Activated T-cell treated with anti-CD3 and anti-CD28 coated beads, Interleukin-2, amount 50 U/mL, for 24 hours (primary cell): ENCODE measurements around the gene TTLL7.

ENCODE experiments used
- DNase-seq: peaks from one replicate; pipeline ENCODE4 v3.0.0-alpha.2; 2020
- H3K27ac Mint-ChIP-seq: 2 replicates; pipeline ENCODE4 v1.8.0; 2020; ENCODE audit warnings: mild to moderate bottlenecking, mixed read lengths
- H3K27me3 Mint-ChIP-seq: 2 replicates; pipeline ENCODE4 v1.8.0; 2020; ENCODE audit warnings: mixed read lengths
- H3K36me3 Mint-ChIP-seq: 2 replicates; pipeline ENCODE4 v1.8.0; 2020; ENCODE audit warnings: low read depth, mixed read lengths
- H3K4me1 Mint-ChIP-seq: 2 replicates; pipeline ENCODE4 v1.8.0; 2020; ENCODE audit warnings: low read depth, mixed read lengths
- H3K4me3 Mint-ChIP-seq: 2 replicates; pipeline ENCODE4 v1.8.0; 2020; ENCODE audit warnings: mild to moderate bottlenecking, moderate library complexity, mixed read lengths
- H3K9me3 Mint-ChIP-seq: 2 replicates; pipeline ENCODE4 v1.8.0; 2020; ENCODE audit warnings: mixed read lengths

Gene TTLL7

GRCh38 chr1:83854456-83854855, 144.5 kb downstream of the TTLL7 start:
- Mint-ChIP-seq H3K9me3 (no peaks in the 10 kb centered on the region), H3K4me3 (no peak overlapping the region), H3K4me1 (peaks cover 12% of the 10 kb centered on the region), H3K27ac (no peak overlapping the region), H3K36me3 (no peaks in the 10 kb centered on the region), H3K27me3 (no peaks in the 10 kb centered on the region)
- no peak for DNase-seq

GRCh38 chr1:83850834-83851233, 148.1 kb downstream of the TTLL7 start:
- H3K4me3 Mint-ChIP-seq, result no peak overlapping the region
- H3K9me3 Mint-ChIP-seq, result no peaks in the 10 kb centered on the region
- no peak overlapping the region for H3K27ac Mint-ChIP-seq
- no peaks in the 10 kb centered on the region for H3K36me3 Mint-ChIP-seq
- H3K27me3 Mint-ChIP-seq, result no peaks in the 10 kb centered on the region
- H3K4me1 Mint-ChIP-seq, result peaks cover 9% of the 10 kb centered on the region
- DNase-seq, result no peak

DNA sequence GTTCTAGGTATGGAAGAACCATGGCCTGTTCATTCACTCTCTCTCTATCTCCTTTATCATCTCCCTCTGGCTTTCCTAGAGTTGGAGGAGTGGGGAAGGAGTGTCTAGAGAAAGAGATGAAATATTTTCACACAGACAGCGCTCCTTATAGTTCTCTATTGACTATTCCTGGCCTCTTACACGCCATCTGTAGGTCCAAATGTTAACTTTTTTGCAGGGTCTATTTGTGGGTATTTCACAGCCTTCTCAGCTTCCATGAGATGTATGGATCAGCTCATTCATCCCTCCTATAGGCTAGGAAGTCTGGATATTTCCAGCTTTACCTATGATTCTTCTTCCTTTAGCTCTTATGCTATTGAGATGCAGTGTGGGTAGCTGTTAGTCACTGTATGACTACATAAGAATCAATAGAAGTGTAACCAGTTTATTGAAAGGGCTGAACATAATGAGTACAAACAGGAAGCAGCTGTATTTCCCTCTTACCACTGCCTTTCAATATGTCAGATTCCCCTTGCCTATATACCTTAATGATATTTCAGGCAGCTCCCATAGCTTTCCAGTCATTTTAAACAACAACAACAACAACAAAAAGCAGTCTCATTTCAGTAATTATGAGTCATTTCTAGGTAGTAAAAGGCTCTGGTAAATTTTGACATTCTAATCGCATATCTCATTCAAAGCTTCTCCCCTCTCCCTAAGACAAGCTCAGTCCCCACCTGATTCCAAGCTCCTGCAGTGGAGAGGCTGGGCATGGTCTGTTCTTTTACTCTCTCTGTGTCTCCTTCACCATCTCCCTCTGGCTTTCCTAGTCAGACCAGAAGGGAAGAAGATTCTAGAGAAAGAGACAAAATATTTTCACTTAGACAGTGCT, 149.5 kb downstream of the TTLL7 start:
- Mint-ChIP-seq H3K27ac (no peak overlapping the region), H3K4me1 (peaks cover 9% of the 10 kb centered on the region), H3K27me3 (no peaks in the 10 kb centered on the region)

DNA sequence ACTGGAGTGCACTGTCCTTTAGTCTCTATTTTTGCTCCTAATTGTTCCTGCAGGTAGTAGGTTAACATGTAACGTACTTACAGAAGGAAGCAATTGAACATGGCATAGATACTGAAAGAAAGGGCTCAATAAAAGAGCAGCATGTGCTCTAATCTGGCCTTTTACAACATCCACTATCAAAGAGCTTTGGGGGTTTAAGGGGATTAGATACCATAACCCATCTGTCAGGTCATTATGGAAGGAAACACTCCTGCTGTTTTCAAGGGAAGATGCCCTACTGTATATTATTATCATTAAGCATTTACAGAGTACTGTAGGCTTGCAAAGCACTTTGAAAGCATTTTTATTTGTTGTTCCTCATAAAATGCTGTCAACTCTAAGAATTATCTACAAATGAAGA, 152.8 kb downstream of the TTLL7 start:
- Mint-ChIP-seq H3K4me1 (peaks cover 9% of the 10 kb centered on the region), H3K27me3 (no peaks in the 10 kb centered on the region), H3K27ac (no peak overlapping the region), H3K36me3 (no peaks in the 10 kb centered on the region), H3K4me3 (no peak overlapping the region), H3K9me3 (no peaks in the 10 kb centered on the region)
- no peak for DNase-seq

More for the DNA sequence above, 149.5 kb downstream of the TTLL7 start:
- Mint-ChIP-seq H3K9me3 (no peaks in the 10 kb centered on the region), H3K4me3 (no peak overlapping the region), H3K36me3 (no peaks in the 10 kb centered on the region)
- no peak for DNase-seq

DNA sequence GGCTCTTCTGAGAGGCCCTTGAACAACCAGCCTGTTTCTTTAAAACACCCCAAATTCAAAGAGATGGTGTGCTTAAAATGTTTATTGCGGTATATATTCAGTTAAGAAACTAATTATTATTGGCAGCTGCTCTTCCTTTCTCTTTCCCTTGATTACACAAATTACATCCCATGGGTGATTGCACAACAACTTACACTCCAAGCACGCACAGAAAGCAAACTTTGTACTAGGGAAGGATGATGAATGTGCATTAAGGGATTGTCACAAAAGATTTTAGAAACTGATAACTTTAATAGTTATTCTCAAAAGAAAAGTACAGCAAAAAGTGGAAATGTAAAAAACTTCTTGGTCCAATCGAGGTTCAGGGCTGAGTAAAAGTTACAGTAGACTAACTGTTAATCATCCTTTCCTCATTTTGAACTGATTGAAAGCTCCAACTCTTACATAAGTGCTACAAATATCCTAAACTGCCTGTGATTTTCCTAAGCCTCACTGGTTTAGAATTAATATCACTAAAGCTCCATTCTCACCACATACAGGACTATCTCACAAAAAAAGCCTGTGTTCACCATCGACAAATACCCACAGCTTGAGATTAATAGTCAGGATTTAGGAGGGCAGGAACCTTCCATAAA, 153.4 kb downstream of the TTLL7 start:
- no peak overlapping the region for H3K4me3 Mint-ChIP-seq

DNA sequence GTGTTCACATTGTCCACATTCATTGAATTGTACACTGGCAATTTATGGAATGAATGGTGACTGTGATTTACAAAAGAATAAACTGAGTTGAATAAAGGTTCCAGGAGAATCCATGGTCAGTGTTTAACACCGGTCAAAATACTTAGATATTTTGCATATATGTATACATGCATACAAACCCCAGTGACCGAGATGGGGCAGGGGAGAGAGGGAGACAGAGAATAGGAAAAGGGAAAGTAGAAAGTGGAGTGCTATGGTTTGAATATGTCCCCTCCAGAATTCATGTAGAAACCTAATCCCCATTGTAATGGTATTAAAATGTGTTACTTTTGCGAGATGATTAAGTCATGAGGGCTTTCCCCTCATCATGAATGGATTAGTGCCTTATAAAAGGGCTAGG, 154.4 kb downstream of the TTLL7 start:
- Mint-ChIP-seq H3K27ac (no peak overlapping the region), H3K27me3 (no peaks in the 10 kb centered on the region), H3K9me3 (no peaks in the 10 kb centered on the region), H3K4me1 (peaks cover 1% of the 10 kb centered on the region), H3K4me3 (no peak overlapping the region), H3K36me3 (no peaks in the 10 kb centered on the region)
- no peak for DNase-seq

More for the DNA sequence above, 153.4 kb downstream of the TTLL7 start:
- no peaks in the 10 kb centered on the region for H3K27me3 Mint-ChIP-seq
- no peaks in the 10 kb centered on the region for H3K9me3 Mint-ChIP-seq
- H3K4me1 Mint-ChIP-seq, result peaks cover 9% of the 10 kb centered on the region
- no peak overlapping the region for H3K27ac Mint-ChIP-seq
- H3K36me3 Mint-ChIP-seq, result no peaks in the 10 kb centered on the region
- DNase-seq, result no peak

- H3K36me3 Mint-ChIP-seq, result no peaks in the 10 kb centered on the region
- H3K27me3 Mint-ChIP-seq, result no peaks in the 10 kb centered on the region
- no peak overlapping the region for H3K4me3 Mint-ChIP-seq
- H3K4me1 Mint-ChIP-seq, result no peaks in the 10 kb centered on the region
- DNase-seq, result no peak
- H3K9me3 Mint-ChIP-seq, result no peaks in the 10 kb centered on the region
- H3K27ac Mint-ChIP-seq, result no peak overlapping the region
These were observed 159.3 kb downstream of the TTLL7 start for GRCh38 chr1:83839566-83840173.

DNA sequence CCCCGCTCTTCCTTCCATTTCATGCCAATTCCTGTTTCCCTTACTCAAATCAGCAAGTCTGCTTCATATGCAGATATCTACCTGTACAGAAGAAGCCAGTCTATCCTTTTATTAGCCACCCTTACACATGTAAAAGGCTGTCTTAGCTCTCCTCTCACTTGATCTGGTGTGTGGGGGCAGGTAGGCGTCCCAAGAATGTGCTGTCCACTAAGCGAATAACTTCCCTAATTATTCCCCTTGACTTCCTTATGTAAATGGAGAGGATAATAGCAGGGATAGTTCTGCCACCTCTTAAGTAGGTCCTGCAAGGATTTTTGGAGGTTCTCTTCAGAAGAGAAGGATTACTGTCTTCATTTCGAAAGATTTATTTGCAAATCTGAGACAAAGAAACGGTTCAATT, 160.4 kb downstream of the TTLL7 start:
- DNase-seq, result no peak
- Mint-ChIP-seq H3K27ac (no peak overlapping the region), H3K4me1 (no peaks in the 10 kb centered on the region), H3K4me3 (no peak overlapping the region), H3K36me3 (no peaks in the 10 kb centered on the region), H3K9me3 (no peaks in the 10 kb centered on the region), H3K27me3 (no peaks in the 10 kb centered on the region)

DNA sequence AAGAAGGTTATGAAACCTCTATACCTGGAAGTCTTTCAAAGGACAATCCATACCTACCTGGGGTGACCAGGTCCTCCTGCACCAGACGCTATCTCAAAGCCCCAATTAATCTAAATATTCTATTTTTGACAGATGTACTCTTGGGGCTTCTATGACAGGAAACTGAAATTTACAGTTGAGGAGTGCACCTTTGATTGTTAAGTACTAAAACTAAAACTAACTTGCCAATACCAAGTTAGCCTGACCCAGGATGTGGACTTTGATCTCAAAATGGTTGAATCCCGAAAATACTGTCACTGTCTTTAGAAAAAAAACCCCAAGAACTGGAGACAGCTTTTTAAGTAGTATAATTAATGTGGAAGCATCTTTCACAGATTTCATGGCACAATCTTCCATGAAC, 162.4 kb downstream of the TTLL7 start:
- no peaks in the 10 kb centered on the region for H3K36me3 Mint-ChIP-seq
- no peaks in the 10 kb centered on the region for H3K9me3 Mint-ChIP-seq
- no peak overlapping the region for H3K27ac Mint-ChIP-seq
- no peaks in the 10 kb centered on the region for H3K27me3 Mint-ChIP-seq
- H3K4me3 Mint-ChIP-seq, result no peak overlapping the region
- DNase-seq, result no peak
- H3K4me1 Mint-ChIP-seq, result no peaks in the 10 kb centered on the region

DNA sequence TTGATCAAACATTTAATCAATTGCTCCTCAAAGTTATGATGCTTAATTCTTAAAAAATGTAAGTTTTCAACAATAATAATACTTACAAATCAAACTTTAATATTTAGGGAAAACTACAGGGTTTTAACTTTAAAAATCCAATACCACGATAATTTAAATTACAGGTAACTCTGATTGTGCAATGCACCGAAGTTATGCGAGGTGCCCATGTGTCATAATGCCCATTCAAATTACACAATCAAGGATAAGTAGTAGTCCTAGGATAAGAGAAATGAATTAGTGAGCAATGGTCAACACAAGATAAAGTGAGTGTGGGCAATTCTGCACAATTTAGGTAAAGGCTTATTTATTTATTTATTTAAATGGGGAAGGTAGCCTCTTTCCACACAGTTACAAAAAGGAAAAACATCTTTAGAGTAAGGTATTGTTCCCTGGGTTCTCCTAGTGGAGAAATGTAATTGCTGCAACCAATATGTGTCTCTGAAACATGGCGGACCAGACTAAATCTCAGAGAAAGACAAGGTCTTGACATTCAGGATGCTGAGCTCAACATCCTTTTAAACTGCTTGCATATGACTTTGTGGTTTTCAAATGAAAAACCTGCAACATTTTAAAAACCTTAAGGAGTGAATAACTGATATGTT, 164.2 kb downstream of the TTLL7 start:
- no peaks in the 10 kb centered on the region for H3K36me3 Mint-ChIP-seq
- no peaks in the 10 kb centered on the region for H3K9me3 Mint-ChIP-seq
- DNase-seq, result no peak
- no peaks in the 10 kb centered on the region for H3K4me1 Mint-ChIP-seq
- no peak overlapping the region for H3K4me3 Mint-ChIP-seq
- H3K27me3 Mint-ChIP-seq, result no peaks in the 10 kb centered on the region
- no peak overlapping the region for H3K27ac Mint-ChIP-seq

GRCh38 chr1:83832194-83832593, 166.7 kb downstream of the TTLL7 start:
- H3K27ac Mint-ChIP-seq, result no peak overlapping the region
- H3K9me3 Mint-ChIP-seq, result peaks cover under 1% of the 10 kb centered on the region
- H3K27me3 Mint-ChIP-seq, result no peaks in the 10 kb centered on the region
- no peaks in the 10 kb centered on the region for H3K4me1 Mint-ChIP-seq
- DNase-seq, result no peak
- H3K36me3 Mint-ChIP-seq, result no peaks in the 10 kb centered on the region
- no peak overlapping the region for H3K4me3 Mint-ChIP-seq

DNA sequence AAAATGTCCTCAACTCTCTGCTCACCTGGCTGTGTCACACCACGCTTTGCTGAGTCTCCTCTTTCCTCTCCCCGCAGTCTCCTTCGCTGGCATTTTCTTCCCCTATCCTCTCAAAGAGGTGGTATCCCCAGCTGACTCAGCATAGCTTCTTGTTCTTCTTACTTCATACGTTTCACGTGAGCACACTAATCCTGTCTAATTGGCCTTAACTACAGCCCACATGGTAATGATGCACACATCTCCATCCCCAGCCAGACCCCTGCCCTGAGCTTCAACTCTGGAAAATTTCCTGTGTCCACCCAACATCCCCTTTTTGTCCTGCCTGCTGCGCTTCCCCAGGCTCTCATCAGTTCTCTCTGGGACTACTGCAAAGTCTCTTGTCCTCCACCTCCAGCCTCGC, 169.8 kb downstream of the TTLL7 start:
- peaks cover 5% of the 10 kb centered on the region for H3K9me3 Mint-ChIP-seq
- no peaks in the 10 kb centered on the region for H3K27me3 Mint-ChIP-seq
- H3K4me1 Mint-ChIP-seq, result no peaks in the 10 kb centered on the region
- H3K4me3 Mint-ChIP-seq, result no peak overlapping the region
- H3K36me3 Mint-ChIP-seq, result no peaks in the 10 kb centered on the region
- no peak for DNase-seq
- H3K27ac Mint-ChIP-seq, result no peak overlapping the region

- H3K27ac Mint-ChIP-seq, result no peak overlapping the region
- no peaks in the 10 kb centered on the region for H3K27me3 Mint-ChIP-seq
- H3K4me3 Mint-ChIP-seq, result no peak overlapping the region
- no peaks in the 10 kb centered on the region for H3K36me3 Mint-ChIP-seq
- H3K4me1 Mint-ChIP-seq, result no peaks in the 10 kb centered on the region
- H3K9me3 Mint-ChIP-seq, result peaks cover 10% of the 10 kb centered on the region
- no peak for DNase-seq
These were observed 170.5 kb downstream of the TTLL7 start for GRCh38 chr1:83828456-83828855.

DNA sequence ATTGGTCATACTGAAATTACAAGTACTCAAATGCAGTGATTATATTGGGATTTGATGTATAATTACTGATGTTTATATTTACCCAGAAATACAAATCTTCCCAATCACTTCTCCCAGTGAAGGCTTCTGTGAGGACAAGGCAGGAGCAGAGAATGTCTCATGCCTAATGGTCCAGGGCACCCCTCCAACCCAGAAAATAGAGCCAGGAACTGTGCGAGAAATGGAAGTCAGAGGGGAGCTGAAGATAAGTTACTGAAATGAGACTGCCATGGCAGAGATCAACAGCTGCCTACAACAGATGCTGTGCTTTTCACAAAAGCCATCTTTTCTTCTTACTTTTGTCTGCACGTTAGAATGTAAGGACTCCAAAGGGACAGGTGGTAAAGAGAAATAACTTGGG, 171.2 kb downstream of the TTLL7 start:
- no peak for DNase-seq
- no peaks in the 10 kb centered on the region for H3K4me1 Mint-ChIP-seq
- H3K27me3 Mint-ChIP-seq, result no peaks in the 10 kb centered on the region
- H3K4me3 Mint-ChIP-seq, result no peak overlapping the region
- H3K36me3 Mint-ChIP-seq, result no peaks in the 10 kb centered on the region
- H3K9me3 Mint-ChIP-seq, result peaks cover 10% of the 10 kb centered on the region
- no peak overlapping the region for H3K27ac Mint-ChIP-seq

- H3K4me1 Mint-ChIP-seq, result no peaks in the 10 kb centered on the region
- H3K36me3 Mint-ChIP-seq, result no peaks in the 10 kb centered on the region
- no peak overlapping the region for H3K27ac Mint-ChIP-seq
- DNase-seq, result no peak
- H3K4me3 Mint-ChIP-seq, result no peak overlapping the region
- no peaks in the 10 kb centered on the region for H3K27me3 Mint-ChIP-seq
- peaks cover 15% of the 10 kb centered on the region for H3K9me3 Mint-ChIP-seq
These were observed 176.7 kb downstream of the TTLL7 start for GRCh38 chr1:83822208-83822607.
